ENCODE data around the gene CERS1.
A peak's percentile ranks its signal among the peaks of the same experiment; 100 is the strongest.

Gene CERS1

GRCh38 chr19:18833849-18834643 lies 61.9 kb downstream of the CERS1 start:
- no peak for DNase-seq

- no peak for DNase-seq
Measured at GRCh38 chr19:18833141-18833476, 62.8 kb downstream of the CERS1 start.

- DNase-seq, result peak; percentile 38
Measured at GRCh38 chr19:18832306-18833140, 63.4 kb downstream of the CERS1 start.

DNA sequence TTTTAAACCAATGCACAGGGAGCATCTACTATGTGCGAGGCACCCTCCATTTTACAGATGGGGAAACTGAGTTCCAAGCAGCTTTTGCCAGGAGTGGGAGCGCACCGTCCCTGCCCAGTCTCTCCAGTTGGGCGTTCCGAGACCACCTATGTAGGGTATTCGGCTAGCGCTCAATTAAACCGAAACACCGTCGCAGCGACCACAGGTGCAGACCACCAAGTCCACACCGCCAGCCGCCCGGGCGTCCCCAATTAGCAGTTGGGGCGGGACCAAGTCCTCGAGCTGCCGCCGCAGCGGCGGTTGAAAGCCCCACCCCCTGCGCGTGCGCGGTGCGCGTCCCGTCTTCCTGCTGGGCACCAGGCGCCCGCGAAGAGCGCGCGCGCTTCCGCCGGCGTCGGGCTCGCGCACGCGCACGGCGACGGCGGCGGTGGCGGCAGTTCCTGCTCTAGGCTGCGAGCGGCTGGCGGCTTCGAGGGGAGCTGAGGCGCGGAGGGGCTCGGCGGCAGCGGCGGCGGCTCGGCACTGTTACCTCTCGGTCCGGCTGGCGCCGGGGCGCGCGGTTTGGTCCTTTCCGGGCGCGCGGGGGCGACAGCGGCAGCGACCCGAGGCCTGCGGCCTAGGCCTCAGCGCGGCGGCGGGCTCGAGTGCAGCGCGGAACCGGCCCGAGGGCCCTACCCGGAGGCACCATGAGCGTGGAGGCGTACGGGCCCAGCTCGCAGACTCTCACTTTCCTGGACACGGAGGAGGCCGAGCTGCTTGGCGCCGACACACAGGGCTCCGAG lies 64.2 kb downstream of the CERS1 start, which contains the start of gene UPF1:
Gene UPF1 (plus strand): TSS at position 436 of the 782 bp plus-strand sequence. CDS start 251 bp downstream, at position 687.
- peak; percentile 91 for DNase-seq

DNA sequence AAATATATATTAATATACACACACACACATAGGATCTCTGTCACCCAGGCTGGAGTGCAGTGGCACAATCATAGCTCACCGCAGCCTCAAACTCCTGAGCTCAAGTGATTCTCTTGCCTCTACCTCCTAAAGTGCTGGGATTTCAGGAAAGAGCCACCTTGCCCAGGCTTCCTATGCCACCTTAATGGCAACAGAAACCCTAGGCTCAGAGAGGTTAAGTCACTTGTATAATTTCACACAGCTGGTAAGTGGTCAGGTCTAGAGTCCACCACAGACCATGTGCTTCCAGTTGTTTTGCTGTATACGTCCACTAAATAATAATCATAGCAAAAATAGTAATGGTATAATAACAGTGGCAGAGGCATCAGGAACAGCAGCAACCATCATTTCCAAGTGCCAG lies 65.5 kb downstream of the CERS1 start:
- no peak for DNase-seq

- no peak for DNase-seq
Measured at GRCh38 chr19:18828786-18829185, 67.2 kb downstream of the CERS1 start.
